GM21717 (cell line): ENCODE data around the gene VAV3.

Experiments
- ATAC-seq: cut with Tn5 transposase; IDR thresholded peaks from one replicate; pipeline ENCODE4 v1.9.1; 2021; ENCODE audit warnings: mild to moderate bottlenecking, moderate library complexity; ENCODE audit not compliant: unreplicated experiment

VAV3 gene

DNA sequence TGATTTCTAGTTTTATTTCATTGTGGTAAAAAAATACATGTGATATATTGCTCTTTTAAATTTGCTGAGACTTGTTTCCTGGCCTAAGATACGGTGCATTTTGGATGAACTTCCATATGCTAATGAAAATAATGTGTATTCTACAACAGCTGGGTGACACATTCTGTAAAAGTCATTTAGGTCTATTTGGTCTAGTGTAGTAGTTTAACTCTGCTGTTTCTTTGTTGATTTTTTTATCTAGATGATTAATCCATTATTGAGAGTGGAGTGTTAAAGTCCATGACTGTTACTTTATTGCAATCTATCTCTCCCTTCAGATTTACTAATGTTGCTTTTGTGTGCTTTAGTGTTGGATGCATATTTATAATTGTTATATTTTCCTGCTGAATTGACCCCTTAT lies 161.4 kb downstream of the VAV3 start:
- no peak for ATAC-seq

- no peak for ATAC-seq
These were observed 162.3 kb downstream of the VAV3 start for GRCh38 chr1:107802654-107803053.

GRCh38 chr1:107795994-107796393 lies 169.0 kb downstream of the VAV3 start:
- ATAC-seq = no peak

GRCh38 chr1:107795441-107795840 lies 169.5 kb downstream of the VAV3 start:
- no peak for ATAC-seq

GRCh38 chr1:107794571-107794970 lies 170.4 kb downstream of the VAV3 start:
- no peak for ATAC-seq

GRCh38 chr1:107793896-107794453 lies 171.0 kb downstream of the VAV3 start:
- ATAC-seq = no peak

GRCh38 chr1:107791348-107791747 lies 173.6 kb downstream of the VAV3 start:
- ATAC-seq = no peak

DNA sequence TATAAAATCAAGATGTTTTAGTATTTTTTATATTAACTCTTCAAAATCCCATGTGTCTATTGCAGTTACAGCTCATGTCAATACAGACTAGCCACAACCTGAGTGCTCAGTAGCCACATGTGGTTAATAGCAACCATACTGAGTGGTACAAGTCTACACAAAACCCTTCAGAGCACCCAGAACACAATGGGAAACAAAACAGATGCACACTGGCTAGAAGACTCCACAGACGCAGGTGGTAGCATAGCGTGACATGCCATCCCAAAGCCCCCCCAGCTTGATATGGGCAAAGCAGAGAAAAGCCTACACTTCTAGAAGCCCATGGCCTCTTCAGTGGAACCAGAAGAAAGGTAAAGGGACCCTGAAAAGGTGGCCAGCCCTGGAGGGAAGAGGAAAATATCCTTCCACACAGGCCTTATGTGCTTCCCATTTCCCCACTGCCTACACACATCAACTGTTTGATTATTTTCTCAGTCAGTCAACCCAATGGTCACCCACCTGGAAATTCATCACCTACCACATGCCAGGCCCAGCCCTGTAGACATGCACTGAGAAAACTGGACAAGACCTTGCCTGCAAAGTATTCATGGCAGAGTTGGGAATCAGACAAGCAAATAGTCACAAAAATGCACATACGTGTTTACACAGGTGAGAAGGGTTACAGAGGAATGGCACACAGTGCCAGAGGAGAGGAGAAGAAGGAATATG lies 175.0 kb downstream of the VAV3 start:
- no peak for ATAC-seq

GRCh38 chr1:107788206-107789202 lies 176.5 kb downstream of the VAV3 start:
- no peak for ATAC-seq

DNA sequence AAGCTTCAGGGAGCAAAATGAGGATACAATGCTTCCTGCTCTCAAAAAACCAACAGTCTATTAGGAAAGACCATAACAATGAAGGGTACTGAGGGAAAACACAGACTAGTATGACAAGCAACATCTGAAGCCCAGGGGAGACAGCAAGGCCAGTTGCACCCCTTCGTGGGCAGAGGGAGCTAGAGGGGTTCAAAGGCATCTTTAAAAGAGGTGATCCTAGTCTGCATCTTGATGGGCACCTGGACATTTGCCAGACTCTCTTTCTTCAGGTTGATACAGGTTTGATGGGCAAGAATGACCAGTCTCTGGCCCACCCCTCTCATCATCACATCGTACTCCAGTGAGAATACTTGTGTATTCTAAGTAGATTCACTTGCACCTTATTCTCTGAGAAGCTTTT lies 177.7 kb downstream of the VAV3 start:
- no peak for ATAC-seq

DNA sequence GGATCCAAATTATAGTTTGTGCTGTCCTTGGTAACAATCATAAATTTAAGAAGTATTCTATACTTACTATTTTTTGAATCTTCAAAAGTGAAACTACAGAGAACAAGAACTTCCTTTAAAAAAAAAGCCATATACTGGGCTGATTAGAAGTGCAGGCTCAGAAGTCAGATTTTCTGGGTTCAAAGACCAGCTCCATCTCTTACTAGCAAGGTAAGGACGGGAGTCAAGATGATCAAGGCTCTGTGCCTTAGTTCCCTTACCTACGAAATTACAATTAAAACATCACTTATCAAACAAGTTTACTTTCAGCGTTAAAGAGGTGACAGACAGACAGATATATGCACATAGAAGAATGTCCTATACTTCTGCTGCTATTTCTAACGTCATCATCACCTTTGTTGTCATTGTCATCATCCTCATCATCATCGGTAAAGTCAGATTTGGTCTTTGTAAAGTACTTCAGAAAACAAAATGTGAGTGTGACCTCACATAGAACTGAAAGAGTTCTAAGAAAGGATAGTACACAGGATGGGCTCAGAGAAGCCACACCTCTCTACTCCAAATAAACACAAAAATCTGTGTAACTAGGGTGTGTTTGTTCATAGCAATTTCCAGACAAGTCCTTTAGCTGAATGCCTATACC lies 178.7 kb downstream of the VAV3 start:
- no peak for ATAC-seq

- no peak for ATAC-seq
These were observed 179.3 kb downstream of the VAV3 start for GRCh38 chr1:107785496-107786202.

DNA sequence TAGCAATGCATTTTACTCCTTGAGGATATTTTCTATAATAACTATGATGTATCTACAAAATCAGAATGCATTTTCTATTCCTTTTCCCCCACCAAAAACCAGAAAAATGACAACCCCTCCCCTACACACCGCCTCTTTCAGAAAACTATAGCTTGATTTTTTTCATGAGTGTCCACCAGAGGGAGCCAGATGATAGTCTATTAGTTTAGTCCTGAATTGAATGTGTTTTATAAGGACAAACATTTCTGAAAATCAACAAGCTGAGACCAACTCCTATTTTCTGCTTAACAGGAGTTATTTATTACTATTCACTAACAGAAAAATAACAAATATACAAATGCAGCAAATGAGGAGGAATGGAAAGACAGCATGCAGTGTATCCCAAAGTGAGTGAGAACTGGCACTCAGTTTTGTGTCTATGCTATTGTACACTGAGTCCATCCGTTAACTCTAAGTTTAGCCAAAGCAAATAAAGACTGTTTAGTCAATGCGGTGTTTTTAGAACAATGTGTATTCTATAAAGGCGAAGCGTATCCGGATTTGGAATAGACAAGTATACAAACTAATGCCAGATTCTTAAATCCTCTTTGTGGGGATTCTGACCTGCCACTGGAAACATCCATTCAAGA lies 182.6 kb downstream of the VAV3 start:
- no peak for ATAC-seq

DNA sequence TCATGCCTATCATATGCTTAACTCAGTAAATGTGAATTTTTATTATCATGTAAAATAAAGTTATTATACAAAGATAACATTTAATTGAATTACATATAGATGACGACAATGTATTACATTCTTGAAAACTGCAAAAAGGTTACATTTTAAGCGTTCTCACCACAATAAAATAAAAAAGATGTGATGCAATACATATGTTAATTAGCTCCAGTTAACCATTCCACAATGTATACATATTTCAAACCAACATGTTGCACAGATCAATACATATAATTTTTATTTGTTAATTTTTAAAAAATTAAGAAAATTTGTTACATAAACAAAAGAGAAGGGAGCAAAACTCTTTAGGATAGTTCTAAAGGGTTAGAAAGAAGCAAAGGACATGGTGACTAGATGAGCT lies 183.7 kb downstream of the VAV3 start:
- ATAC-seq = no peak

- peak; percentile 27 for ATAC-seq
These were observed 187.3 kb downstream of the VAV3 start for GRCh38 chr1:107777664-107778047.

DNA sequence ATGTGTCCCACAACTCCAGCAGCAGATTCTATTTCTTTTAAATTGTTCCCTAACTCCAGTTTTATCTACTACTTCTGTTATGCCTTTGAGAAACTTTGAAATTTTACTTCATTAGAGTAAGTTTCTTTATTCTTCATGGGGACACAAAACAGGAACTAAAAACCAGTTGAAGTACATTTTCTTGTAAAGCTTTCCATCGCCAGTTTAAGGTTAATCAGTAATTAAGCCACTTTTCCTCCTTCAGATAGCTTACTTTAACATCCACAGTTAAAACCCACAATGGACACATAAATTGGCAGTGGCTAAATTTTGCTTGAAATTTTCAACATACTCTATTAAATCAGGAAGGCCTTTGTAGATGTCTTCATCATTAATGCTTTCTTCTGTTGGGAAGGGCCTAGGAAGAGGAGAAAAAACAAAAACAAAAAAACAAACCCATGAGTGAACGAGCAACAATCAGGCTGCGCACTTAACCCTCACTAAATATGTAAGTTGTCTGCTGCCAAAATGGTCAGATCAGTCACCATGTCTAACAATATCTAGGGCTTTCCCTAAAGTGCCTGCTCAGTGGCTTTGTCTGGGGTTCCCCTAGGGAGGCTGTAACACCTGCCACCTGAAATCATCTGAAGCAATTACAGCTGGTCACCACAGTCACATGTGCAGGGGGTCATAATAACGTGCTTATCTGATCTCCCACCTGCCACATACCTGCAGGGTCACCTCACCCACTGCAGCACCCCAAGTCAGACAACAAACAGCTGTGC lies 187.9 kb downstream of the VAV3 start:
- peak; percentile 95 for ATAC-seq

DNA sequence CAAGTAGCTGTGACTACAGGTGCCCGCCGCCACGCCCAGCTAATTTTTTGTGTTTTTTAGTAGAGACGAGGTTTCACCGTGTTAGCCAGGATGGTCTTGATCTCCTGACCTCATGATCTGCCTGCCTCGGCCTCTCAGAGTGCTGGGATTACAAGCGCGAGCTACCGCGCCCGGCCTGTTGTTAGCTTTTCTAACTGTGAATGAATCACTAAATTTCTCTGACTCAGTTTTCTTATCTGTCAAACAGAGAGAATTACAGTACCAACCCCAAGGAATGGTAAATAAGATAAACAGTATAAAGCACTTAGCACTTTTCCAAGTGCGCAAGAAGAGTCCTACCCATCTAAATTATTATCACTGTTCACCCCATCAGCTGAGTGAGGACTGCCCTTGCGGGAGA lies 193.6 kb downstream of the VAV3 start:
- no peak for ATAC-seq

GRCh38 chr1:107767156-107767582 lies 197.8 kb downstream of the VAV3 start:
- no peak for ATAC-seq

DNA sequence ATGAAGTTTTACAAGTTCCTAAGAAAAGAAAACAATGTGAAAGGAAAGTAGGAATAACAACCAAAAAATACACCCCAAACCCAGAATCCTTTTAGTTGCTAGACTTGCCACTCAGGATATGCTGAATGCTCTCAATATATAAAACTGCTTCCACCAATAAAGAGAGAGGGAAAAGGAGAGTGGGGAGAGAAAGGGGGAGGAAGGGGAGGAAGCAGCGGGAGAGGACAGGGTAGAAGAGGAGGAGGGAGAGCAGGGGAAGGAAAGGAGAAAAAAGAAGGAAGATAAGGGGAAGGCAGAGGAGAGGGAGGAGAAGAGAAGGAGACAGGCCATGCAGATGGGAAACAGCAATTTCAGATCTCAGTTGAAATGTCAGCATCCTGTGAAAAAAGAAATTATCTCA lies 198.4 kb downstream of the VAV3 start:
- no peak for ATAC-seq
